Nephron progenitor cell (in vitro differentiated cells): Measurements from ENCODE around the gene DERL2.
A peak's percentile ranks its signal among the peaks of the same experiment; 100 is the strongest.

Source experiments
- DNase-seq: peaks from one replicate; pipeline ENCODE4 v3.0.0; 2021
- H3K27ac Mint-ChIP-seq: 2 replicates; pipeline ENCODE4 v1.8.0; 2021; ENCODE audit warnings: mild to moderate bottlenecking, moderate library complexity, mixed read lengths
- H3K27me3 Mint-ChIP-seq: 2 replicates; pipeline ENCODE4 v1.8.0; 2021; ENCODE audit warnings: mild to moderate bottlenecking, low read depth, mixed read lengths; ENCODE audit not compliant: poor library complexity
- H3K36me3 Mint-ChIP-seq: 2 replicates; pipeline ENCODE4 v1.8.0; 2021; ENCODE audit warnings: low read depth, mixed read lengths
- H3K4me1 Mint-ChIP-seq: 2 replicates; pipeline ENCODE4 v1.8.0; 2021; ENCODE audit warnings: mixed read lengths
- H3K4me3 Mint-ChIP-seq: 2 replicates; pipeline ENCODE4 v1.8.0; 2021; ENCODE audit warnings: mild to moderate bottlenecking, moderate library complexity, mixed read lengths
- H3K9me3 Mint-ChIP-seq: 2 replicates; pipeline ENCODE4 v1.8.0; 2021; ENCODE audit warnings: mild to moderate bottlenecking, moderate library complexity, mixed read lengths
- TF ChIP-seq, protein P1 (sequence below): fragments of 200-600 bp; sonication (generic); IDR thresholded peaks from 2 replicates; pipeline ENCODE4 v1.5.0; 2021; ENCODE audit warnings: antibody characterized with exemption

DERL2 gene

DNA sequence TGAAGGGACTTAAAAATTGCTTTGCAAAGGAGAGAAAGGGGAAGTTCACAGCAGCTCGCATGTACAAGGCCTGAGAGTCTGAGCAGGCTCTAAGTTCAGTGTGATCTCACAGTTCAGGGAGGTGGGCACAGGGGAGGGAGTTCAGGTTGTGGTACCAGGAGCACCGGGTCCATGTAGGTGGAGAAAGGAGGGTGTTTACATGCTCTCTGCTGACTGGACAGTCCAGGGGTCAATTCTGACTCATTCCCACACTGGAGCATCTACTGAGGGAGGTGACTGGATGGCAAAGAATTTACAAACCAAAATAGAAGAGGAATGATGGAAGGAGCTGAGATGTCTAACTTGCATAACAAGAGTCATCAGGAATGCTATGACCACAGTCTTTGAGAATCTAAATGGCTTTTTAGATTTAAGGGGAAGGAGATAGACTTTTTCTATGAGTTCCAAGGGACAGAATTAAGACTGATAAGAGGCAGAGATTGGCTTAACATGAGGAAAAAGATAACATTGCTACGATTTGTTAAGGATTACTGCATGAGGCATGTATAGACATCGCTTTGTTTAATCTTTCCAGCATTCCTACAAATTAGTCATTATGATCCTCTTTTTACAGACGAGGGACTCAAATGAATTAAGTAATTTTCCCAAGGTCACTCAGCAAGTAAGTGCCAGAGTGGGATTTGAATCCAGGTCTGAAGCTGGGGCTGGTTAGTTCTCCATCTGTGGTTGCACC lies 30.2 kb upstream of the DERL2 start:
- Mint-ChIP-seq H3K9me3 (no peaks in the 10 kb centered on the region), H3K27ac (peak overlapping the region; percentile 79), H3K36me3 (no peaks in the 10 kb centered on the region), H3K27me3 (peaks cover 25% of the 10 kb centered on the region), H3K4me3 (no peak overlapping the region), H3K4me1 (peaks cover 22% of the 10 kb centered on the region)
- DNase-seq = no peak
- TF ChIP-seq, protein P1, sequence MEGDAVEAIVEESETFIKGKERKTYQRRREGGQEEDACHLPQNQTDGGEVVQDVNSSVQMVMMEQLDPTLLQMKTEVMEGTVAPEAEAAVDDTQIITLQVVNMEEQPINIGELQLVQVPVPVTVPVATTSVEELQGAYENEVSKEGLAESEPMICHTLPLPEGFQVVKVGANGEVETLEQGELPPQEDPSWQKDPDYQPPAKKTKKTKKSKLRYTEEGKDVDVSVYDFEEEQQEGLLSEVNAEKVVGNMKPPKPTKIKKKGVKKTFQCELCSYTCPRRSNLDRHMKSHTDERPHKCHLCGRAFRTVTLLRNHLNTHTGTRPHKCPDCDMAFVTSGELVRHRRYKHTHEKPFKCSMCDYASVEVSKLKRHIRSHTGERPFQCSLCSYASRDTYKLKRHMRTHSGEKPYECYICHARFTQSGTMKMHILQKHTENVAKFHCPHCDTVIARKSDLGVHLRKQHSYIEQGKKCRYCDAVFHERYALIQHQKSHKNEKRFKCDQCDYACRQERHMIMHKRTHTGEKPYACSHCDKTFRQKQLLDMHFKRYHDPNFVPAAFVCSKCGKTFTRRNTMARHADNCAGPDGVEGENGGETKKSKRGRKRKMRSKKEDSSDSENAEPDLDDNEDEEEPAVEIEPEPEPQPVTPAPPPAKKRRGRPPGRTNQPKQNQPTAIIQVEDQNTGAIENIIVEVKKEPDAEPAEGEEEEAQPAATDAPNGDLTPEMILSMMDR = no peak

DNA sequence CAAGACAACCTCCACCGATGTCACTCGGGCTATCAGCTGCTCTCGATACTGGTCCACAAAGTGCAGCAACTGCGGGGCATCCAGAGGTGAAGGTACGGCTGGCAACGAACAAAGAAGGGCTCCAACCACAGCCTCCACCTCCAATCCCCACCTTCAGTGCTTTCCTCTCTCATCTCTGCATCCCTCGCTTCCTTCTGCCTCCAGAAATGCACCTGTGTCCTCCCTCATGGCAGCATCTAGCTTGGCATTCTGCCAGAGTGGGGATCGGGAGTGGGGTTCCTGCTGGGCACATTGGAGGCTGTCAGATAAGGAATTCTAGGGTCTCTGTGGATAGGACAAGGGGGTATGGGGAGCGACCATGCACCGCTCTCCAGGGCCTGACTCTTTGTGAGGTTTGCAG lies 29.0 kb upstream of the DERL2 start:
- no peaks in the 10 kb centered on the region for H3K36me3 Mint-ChIP-seq
- H3K4me1 Mint-ChIP-seq = peaks cover 15% of the 10 kb centered on the region
- H3K4me3 Mint-ChIP-seq = no peak overlapping the region
- TF ChIP-seq, protein P1 = no peak
- DNase-seq = no peak
- peaks cover 27% of the 10 kb centered on the region for H3K27me3 Mint-ChIP-seq
- H3K27ac Mint-ChIP-seq = no peak overlapping the region
- no peaks in the 10 kb centered on the region for H3K9me3 Mint-ChIP-seq

DNA sequence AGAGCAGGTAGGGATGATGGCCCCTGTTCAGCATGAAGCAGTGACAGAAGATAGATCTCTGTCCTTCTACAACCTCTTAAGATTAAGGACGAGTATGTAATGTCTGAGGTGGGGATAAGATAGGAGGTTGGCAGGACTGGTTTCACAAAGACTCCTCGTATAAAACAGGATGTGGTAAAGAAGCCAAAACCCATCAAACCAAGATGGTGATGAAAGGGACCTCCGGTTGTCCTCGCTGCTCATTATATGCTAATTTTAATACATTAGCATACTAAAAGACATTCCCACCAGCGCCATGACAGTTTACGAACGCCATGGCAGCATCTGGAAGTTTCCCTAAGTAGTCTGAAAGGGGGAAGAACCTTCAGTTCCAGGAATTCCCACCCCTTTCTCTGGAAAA lies 27.6 kb upstream of the DERL2 start:
- Mint-ChIP-seq H3K27ac (no peak overlapping the region), H3K9me3 (no peaks in the 10 kb centered on the region), H3K36me3 (no peaks in the 10 kb centered on the region), H3K4me1 (peaks cover 27% of the 10 kb centered on the region), H3K27me3 (peaks cover 27% of the 10 kb centered on the region), H3K4me3 (no peak overlapping the region)
- TF ChIP-seq, protein P1 = no peak
- DNase-seq = no peak

DNA sequence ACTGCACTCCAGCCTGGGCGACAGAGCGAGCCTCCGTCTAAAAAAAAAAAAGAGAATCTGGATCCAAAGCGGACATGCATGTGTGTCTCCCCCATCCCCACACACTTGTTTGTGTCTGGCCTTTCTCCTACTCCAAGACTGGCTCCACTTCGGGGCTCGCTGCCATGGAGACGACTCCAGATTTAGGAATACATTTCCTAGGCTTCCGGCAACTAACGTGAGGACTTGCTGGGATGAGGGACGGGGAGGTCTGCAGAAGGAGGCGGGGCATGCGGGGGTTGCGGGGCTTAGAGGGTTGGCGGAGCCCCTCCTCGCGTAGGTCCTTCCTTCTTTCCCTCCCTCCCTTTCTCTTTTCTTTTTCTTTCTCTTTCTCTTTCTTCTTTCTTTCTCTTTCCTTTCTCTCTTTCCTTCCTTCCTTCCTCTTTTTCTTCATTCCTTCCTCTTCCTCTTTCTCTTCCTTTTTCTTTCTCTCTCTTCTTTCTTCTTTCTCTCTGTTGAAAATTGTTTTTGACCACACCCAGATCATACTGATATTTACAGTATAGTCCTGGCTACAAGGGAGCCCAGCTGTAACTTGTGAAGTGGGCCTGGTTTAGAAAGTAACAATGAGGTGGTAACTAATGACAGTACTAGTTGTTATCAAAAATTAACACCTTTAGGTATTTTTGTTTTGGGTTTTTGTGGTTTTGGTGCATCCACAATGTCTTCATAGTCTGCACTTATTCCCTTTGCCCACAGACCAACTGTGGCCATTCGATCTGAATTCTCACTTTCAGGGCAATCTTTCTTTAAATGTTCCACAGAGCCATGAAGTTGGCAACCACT lies 25.6 kb upstream of the DERL2 start:
- Mint-ChIP-seq H3K4me3 (no peak overlapping the region), H3K27ac (no peak overlapping the region), H3K4me1 (peaks cover 22% of the 10 kb centered on the region), H3K36me3 (no peaks in the 10 kb centered on the region), H3K9me3 (no peaks in the 10 kb centered on the region), H3K27me3 (peaks cover 15% of the 10 kb centered on the region)
- TF ChIP-seq, protein P1 = no peak
- DNase-seq = no peak

DNA sequence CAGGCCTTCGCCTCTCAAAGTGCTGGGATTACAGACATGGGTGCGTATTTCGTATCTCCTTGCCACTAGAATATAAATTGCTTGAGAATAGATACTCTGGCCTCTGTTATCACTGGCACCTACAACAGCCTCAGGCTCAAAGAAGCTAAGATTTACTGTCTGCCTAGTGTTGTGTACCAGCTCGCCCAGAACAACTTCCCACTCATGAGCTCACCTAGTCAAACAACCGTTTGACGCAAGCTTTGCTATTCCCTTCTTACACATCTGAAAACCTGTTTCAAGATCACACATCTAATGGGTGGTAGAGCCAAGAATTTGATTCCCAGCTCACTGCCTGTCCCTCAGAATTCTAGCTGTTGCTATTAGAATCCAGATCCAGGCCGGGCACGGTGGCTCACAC lies 24.8 kb upstream of the DERL2 start:
- Mint-ChIP-seq H3K4me3 (no peak overlapping the region), H3K27me3 (peaks cover 8% of the 10 kb centered on the region), H3K4me1 (peaks cover 24% of the 10 kb centered on the region), H3K9me3 (no peaks in the 10 kb centered on the region), H3K36me3 (no peaks in the 10 kb centered on the region), H3K27ac (no peak overlapping the region)
- DNase-seq = no peak
- TF ChIP-seq, protein P1 = no peak
